Calu3 (cell line): ENCODE results near the gene SACM1L. TPM values are rescaled to one million over a fixed set of nuclear protein-coding genes. Genes with fewer than 3 reads are reported as not detected.

Source experiments
- BruUV-seq: library from RNA; stranded (reverse); fragments of 400-500 nt; replicated peaks from 2 replicates; lab custom pipeline; 2021; lab: Mats Ljungman, UMichigan
- CTCF ChIA-PET: fragments of 300-600 bp; sonication (Branson Sonifier 250); formaldehyde crosslinking; loops from one replicate; lab custom pipeline; 2022; ENCODE audit warnings: antibody characterized with exemption; lab: Charles Lee
- DNase-seq: peaks from one replicate; pipeline ENCODE4 v3.0.0; 2022
- H3K27ac Mint-ChIP-seq: one replicate; pipeline ENCODE4 v1.8.0; 2022; ENCODE audit warnings: mixed read lengths; ENCODE audit not compliant: unreplicated experiment
- H3K27me3 Mint-ChIP-seq: one replicate; pipeline ENCODE4 v1.8.0; 2022; ENCODE audit warnings: mixed read lengths; ENCODE audit not compliant: unreplicated experiment
- H3K36me3 Mint-ChIP-seq: one replicate; pipeline ENCODE4 v1.8.0; 2022; ENCODE audit warnings: mild to moderate bottlenecking, moderate library complexity, mixed read lengths; ENCODE audit not compliant: insufficient read depth, unreplicated experiment
- H3K4me1 Mint-ChIP-seq: one replicate; pipeline ENCODE4 v1.8.0; 2022; ENCODE audit warnings: mild to moderate bottlenecking, low read depth, mixed read lengths; ENCODE audit not compliant: unreplicated experiment
- H3K4me3 Mint-ChIP-seq: one replicate; pipeline ENCODE4 v1.8.0; 2022; ENCODE audit warnings: mild to moderate bottlenecking, low read depth, moderate library complexity, mixed read lengths; ENCODE audit not compliant: unreplicated experiment
- H3K9me3 Mint-ChIP-seq: one replicate; pipeline ENCODE4 v1.8.0; 2022; ENCODE audit warnings: low read depth, mixed read lengths; ENCODE audit not compliant: unreplicated experiment
- intact Hi-C: fragments of 100-400 bp; cut with micrococcal nuclease; formaldehyde crosslinking; loops from one replicate; pipeline ENCODE4 v1.10.0; 2022; ENCODE audit not compliant: unreplicated experiment
- total RNA-seq: library from RNA; stranded (reverse); gene quantifications from 2 replicates; pipeline ENCODE4 v1.2.3, GENCODE V29; 2022
- TF ChIP-seq, protein P1 (sequence below): fragments of 200-600 bp; IDR thresholded peaks from one replicate; pipeline ENCODE4 v1.8.0; 2022; ENCODE audit warnings: antibody characterized with exemption; ENCODE audit not compliant: unreplicated experiment

The SACM1L gene
- total RNA-seq, 1 experiment from 2014 or later, result 40.5 TPM

DNA sequence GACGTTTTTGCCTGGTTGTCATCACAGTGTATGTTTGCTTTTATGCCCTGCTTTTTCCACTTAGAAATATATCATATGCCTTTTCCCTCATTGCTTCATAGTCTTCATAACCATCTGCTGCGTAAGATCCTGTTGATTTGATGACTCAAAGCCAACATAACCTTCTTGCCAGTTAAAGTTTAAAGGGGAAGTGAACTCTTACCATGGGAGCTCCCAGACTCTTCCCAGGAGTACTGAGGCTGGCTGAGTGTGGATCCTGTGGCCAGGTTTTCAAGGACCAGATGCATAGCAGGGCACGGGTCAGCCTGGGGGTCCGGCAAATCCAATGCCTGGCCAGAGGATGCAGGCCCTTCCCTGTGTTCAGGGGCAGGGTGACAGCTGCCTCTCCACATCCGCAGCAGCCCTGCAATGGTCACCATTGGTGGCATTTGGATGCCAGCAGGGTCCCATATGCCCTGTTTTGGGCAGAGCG is 42.0 kb upstream of the SACM1L start:
- Mint-ChIP-seq H3K36me3 (peaks cover 13% of the 10 kb centered on the region), H3K9me3 (no peaks in the 10 kb centered on the region), H3K4me3 (no peak overlapping the region), H3K27ac (peak overlapping the region; percentile 46), H3K27me3 (no peaks in the 10 kb centered on the region), H3K4me1 (peaks cover 48% of the 10 kb centered on the region)
- TF ChIP-seq, protein P1, sequence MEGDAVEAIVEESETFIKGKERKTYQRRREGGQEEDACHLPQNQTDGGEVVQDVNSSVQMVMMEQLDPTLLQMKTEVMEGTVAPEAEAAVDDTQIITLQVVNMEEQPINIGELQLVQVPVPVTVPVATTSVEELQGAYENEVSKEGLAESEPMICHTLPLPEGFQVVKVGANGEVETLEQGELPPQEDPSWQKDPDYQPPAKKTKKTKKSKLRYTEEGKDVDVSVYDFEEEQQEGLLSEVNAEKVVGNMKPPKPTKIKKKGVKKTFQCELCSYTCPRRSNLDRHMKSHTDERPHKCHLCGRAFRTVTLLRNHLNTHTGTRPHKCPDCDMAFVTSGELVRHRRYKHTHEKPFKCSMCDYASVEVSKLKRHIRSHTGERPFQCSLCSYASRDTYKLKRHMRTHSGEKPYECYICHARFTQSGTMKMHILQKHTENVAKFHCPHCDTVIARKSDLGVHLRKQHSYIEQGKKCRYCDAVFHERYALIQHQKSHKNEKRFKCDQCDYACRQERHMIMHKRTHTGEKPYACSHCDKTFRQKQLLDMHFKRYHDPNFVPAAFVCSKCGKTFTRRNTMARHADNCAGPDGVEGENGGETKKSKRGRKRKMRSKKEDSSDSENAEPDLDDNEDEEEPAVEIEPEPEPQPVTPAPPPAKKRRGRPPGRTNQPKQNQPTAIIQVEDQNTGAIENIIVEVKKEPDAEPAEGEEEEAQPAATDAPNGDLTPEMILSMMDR, result no peak
- intact Hi-C loops, result loop anchor here (2.0 kb wide), 1 partner anchor 34 kb away; no protein-coding TSS in a partner anchor
- CTCF ChIA-PET, result interaction anchor here (0.6 to 2.3 kb wide), 4 partner anchors 9 to 13 kb away, joined by 3 to 14 read pairs (median 6); no protein-coding TSS in a partner anchor
- no TSS peak for BruUV-seq
- peak; percentile 20 for DNase-seq

DNA sequence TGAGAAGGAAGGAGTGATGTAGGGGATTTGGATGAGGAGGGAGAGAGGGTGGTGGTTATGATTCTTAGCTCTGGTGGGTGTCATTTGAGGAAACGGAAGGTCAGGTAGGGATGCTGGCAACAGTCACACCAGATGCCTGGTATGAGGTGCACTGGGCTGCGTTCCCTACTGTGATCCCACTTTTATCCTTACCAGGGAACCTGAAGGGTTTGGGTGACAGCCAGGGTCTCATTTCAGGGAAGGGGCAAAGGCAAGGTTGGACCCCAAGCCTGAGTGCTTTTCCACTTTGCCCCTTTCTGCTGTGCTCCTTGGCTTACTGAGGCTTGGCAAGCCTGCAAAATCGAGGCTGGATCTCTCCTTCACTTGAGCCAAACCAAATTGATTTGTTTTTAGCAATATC is 36.0 kb upstream of the SACM1L start:
- no peak for DNase-seq
- H3K27ac Mint-ChIP-seq, result no peak overlapping the region
- no peak overlapping the region for H3K4me3 Mint-ChIP-seq
- no TSS peak for BruUV-seq
- H3K27me3 Mint-ChIP-seq, result no peaks in the 10 kb centered on the region
- no peaks in the 10 kb centered on the region for H3K36me3 Mint-ChIP-seq
- intact Hi-C loops, result loop anchor here (10.0 kb wide), 1 partner anchor 428 kb away; the partner anchor contains the start of gene TMEM158
- H3K4me1 Mint-ChIP-seq, result peaks cover 16% of the 10 kb centered on the region
- CTCF ChIA-PET, result interaction anchor here (0.7 kb wide), 1 partner anchor 14 kb away, joined by 3 read pairs; no protein-coding TSS in a partner anchor
- H3K9me3 Mint-ChIP-seq, result no peaks in the 10 kb centered on the region
- TF ChIP-seq, protein P1, result no peak

DNA sequence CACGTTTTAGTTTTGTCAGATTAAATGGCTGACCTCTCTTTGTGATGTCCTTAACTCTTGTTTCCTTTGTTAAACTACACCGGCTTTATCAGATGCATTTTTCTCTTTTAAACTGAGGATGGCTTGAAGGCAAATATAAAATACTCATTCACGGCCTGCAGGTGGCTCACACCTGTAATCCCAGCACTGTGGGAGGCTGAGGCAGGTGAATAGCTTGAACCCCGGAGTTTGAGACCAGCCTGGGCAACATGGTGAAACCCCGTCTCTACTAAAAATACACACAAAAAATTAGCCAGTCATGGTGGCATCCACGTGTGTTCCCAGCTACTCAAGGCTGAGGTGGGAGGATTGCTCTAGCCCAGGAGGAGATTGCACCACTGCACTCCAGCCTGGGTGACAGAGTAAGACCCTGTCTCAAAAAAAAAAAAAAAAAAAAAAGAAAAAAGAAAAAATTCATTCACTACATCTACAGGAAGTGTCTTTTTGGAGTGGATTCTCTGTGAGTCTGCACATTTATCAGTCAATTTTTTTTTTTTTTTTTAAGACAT is 34.7 kb upstream of the SACM1L start:
- intact Hi-C loops, result loop anchor here (10.0 kb wide), 1 partner anchor 430 kb away; the partner anchor contains the start of gene TMEM158
- peaks cover 13% of the 10 kb centered on the region for H3K4me1 Mint-ChIP-seq
- BruUV-seq, result no TSS peak
- H3K27me3 Mint-ChIP-seq, result no peaks in the 10 kb centered on the region
- no peak for DNase-seq
- H3K27ac Mint-ChIP-seq, result no peak overlapping the region
- TF ChIP-seq, protein P1, result no peak
- H3K36me3 Mint-ChIP-seq, result no peaks in the 10 kb centered on the region
- no peaks in the 10 kb centered on the region for H3K9me3 Mint-ChIP-seq
- CTCF ChIA-PET, result interaction anchor here (0.6 to 1.1 kb wide), 4 partner anchors 46 to 611 kb away, joined by 3 to 7 read pairs (median 4); no protein-coding TSS in a partner anchor
- no peak overlapping the region for H3K4me3 Mint-ChIP-seq

DNA sequence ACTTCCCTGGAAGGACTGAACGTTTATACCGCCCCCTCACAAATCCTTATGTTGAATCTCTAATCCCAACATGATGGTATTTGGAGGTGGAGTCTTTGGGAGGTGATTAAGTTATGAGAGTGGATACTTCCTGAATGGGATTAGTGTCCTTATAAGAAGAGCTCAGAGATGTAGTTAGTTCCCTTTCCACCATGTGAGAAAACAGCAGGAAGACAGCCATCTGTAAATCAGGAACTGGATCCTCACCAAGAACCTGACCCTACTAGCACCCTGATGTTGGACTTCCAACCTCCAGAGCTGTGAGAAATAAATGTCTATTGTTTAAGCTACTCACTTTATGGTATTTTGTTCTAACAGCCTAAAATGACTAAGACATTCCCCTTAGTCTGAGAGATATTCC is 33.3 kb upstream of the SACM1L start:
- H3K27ac Mint-ChIP-seq, result no peak overlapping the region
- BruUV-seq, result no TSS peak
- TF ChIP-seq, protein P1, result no peak
- CTCF ChIA-PET, result interaction anchor here (0.7 to 1.9 kb wide), 8 partner anchors 9 to 63 kb away, joined by 3 to 8 read pairs (median 4); partner anchors contain the start of gene LIMD1
- H3K27me3 Mint-ChIP-seq, result no peaks in the 10 kb centered on the region
- H3K4me3 Mint-ChIP-seq, result no peak overlapping the region
- H3K4me1 Mint-ChIP-seq, result peaks cover 18% of the 10 kb centered on the region
- H3K36me3 Mint-ChIP-seq, result no peaks in the 10 kb centered on the region
- intact Hi-C loops, result loop anchor here (1.0 to 10.0 kb wide), 3 partner anchors 63 to 619 kb away; partner anchors contain the start of gene TMEM158
- DNase-seq, result no peak
- H3K9me3 Mint-ChIP-seq, result no peaks in the 10 kb centered on the region
